Germinal center (tissue), 1 donor: ENCODE results near the gene CA10.

Experiments
- DNase-seq: peaks from one replicate; pipeline ENCODE4 v3.0.0; 2012; ENCODE audit warnings: mixed read lengths, low spot score

The CA10 gene

GRCh38 chr17:51645056-51645455 is 513.5 kb downstream of the CA10 start:
- DNase-seq: no peak

GRCh38 chr17:51643702-51644490 is 514.6 kb downstream of the CA10 start:
- DNase-seq: no peak

GRCh38 chr17:51642029-51642428 is 516.5 kb downstream of the CA10 start:
- DNase-seq: no peak

GRCh38 chr17:51640108-51640622 is 518.3 kb downstream of the CA10 start:
- no peak for DNase-seq

GRCh38 chr17:51638971-51639370 is 519.5 kb downstream of the CA10 start:
- no peak for DNase-seq

- DNase-seq: no peak
Measured at GRCh38 chr17:51636291-51636690, 522.2 kb downstream of the CA10 start.

GRCh38 chr17:51630101-51630671 is 528.3 kb downstream of the CA10 start:
- no peak for DNase-seq

- DNase-seq: no peak
Measured at GRCh38 chr17:51629232-51629631, 529.3 kb downstream of the CA10 start.

GRCh38 chr17:51627779-51628178 is 530.7 kb downstream of the CA10 start:
- DNase-seq: no peak

GRCh38 chr17:51618476-51618875 is 540.0 kb downstream of the CA10 start:
- no peak for DNase-seq

GRCh38 chr17:51617986-51618385 is 540.5 kb downstream of the CA10 start:
- no peak for DNase-seq

- DNase-seq: no peak
Measured at GRCh38 chr17:51613255-51613654, 545.3 kb downstream of the CA10 start.

- no peak for DNase-seq
Measured at GRCh38 chr17:51612692-51613091, 545.8 kb downstream of the CA10 start.

GRCh38 chr17:51611585-51611984 is 546.9 kb downstream of the CA10 start:
- no peak for DNase-seq

- DNase-seq: no peak
Measured at GRCh38 chr17:51610834-51611233, 547.7 kb downstream of the CA10 start.

GRCh38 chr17:51610155-51610554 is 548.4 kb downstream of the CA10 start:
- DNase-seq: no peak

GRCh38 chr17:51608251-51608933 is 550.1 kb downstream of the CA10 start:
- no peak for DNase-seq

- no peak for DNase-seq
Measured at GRCh38 chr17:51607512-51607911, 551.0 kb downstream of the CA10 start.

GRCh38 chr17:51604299-51605020 is 554.1 kb downstream of the CA10 start:
- no peak for DNase-seq

GRCh38 chr17:51601622-51602261 is 556.8 kb downstream of the CA10 start:
- DNase-seq: no peak

- DNase-seq: no peak
Measured at GRCh38 chr17:51598824-51599223, 559.7 kb downstream of the CA10 start.

- no peak for DNase-seq
Measured at GRCh38 chr17:51597345-51597744, 561.2 kb downstream of the CA10 start.
